Smooth muscle cell (in vitro differentiated cells): ENCODE data around the gene MAPKAPK2. TPM values are rescaled to one million over a fixed set of nuclear protein-coding genes. Genes with fewer than 3 reads are reported as not detected.

ENCODE experiments used
- DNase-seq: peaks from one replicate; lab custom pipeline; 2025; ENCODE audit not compliant: unreplicated experiment; lab: John Stamatoyannopoulos, UW
- H2AFZ ChIP-seq: fragments of 200-600 bp; sonication (generic); 2 replicates; pipeline ENCODE4 v1.6.0; 2016; ENCODE audit warnings: antibody characterized with exemption, low read depth, mild to moderate bottlenecking
- H3F3A ChIP-seq: fragments of 200-600 bp; sonication (generic); 2 replicates; pipeline ENCODE4 v1.6.0; 2017; ENCODE audit warnings: antibody characterized with exemption, low read depth
- H3K27ac ChIP-seq: fragments of 200-600 bp; sonication (generic); 2 replicates; pipeline ENCODE4 v1.5.1; 2016; ENCODE audit warnings: low read depth, mild to moderate bottlenecking
- H3K27me3 ChIP-seq: fragments of 200-600 bp; sonication (generic); 2 replicates; pipeline ENCODE4 v1.6.1; 2016; ENCODE audit warnings: low read depth, mild to moderate bottlenecking
- H3K36me3 ChIP-seq: fragments of 200-600 bp; sonication (generic); 2 replicates; pipeline ENCODE4 v1.5.1; 2016; ENCODE audit warnings: low read depth
- H3K4me1 ChIP-seq: fragments of 200-600 bp; sonication (generic); 2 replicates; pipeline ENCODE4 v1.5.1; 2016; ENCODE audit warnings: low read depth
- H3K4me2 ChIP-seq: fragments of 200-600 bp; sonication (generic); 2 replicates; pipeline ENCODE4 v1.6.0; 2016; ENCODE audit warnings: mild to moderate bottlenecking
- H3K4me3 ChIP-seq: fragments of 200-600 bp; sonication (generic); 2 replicates; pipeline ENCODE4 v1.5.1; 2016; ENCODE audit warnings: mild to moderate bottlenecking
- H3K79me2 ChIP-seq: fragments of 200-600 bp; sonication (generic); 2 replicates; pipeline ENCODE4 v1.6.0; 2016; ENCODE audit warnings: low read depth, mild to moderate bottlenecking
- H3K9ac ChIP-seq: fragments of 200-600 bp; sonication (generic); 2 replicates; pipeline ENCODE4 v1.6.0; 2016; ENCODE audit warnings: low read depth
- H3K9me3 ChIP-seq: fragments of 200-600 bp; sonication (generic); replicated peaks from 2 replicates; pipeline ENCODE4 v1.5.1; 2016; ENCODE audit warnings: low read depth
- H4K20me1 ChIP-seq: fragments of 200-600 bp; sonication (generic); 2 replicates; pipeline ENCODE4 v1.6.0; 2016; ENCODE audit warnings: low read depth
- CTCF ChIP-seq: fragments of 200-600 bp; sonication (generic); IDR thresholded peaks from 2 replicates; pipeline ENCODE4 v1.5.1; 2017; ENCODE audit warnings: borderline replicate concordance, mild to moderate bottlenecking, antibody characterized with exemption; ENCODE audit not compliant: insufficient read depth, poor library complexity, severe bottlenecking
- WGBS: methylation state at CpG from one replicate; pipeline ENCODE4 v1.1.7; 2016; ENCODE audit warnings: low lambda C conversion rate; 5-methylcytosine and 5-hydroxymethylcytosine counted together
- polyA plus RNA-seq: library from polyadenylated mRNA; unstranded; fragments of >200 nt; fragmentation: Nextera tagmentation; extraction: Ambion mirVana; gene quantifications from 2 replicates; pipeline ENCODE4 v1.2.1, GENCODE V29; 2016
- total RNA-seq: library from RNA; depleted of rRNA; stranded (reverse); fragments of >200 nt; gene quantifications from 2 replicates; pipeline ENCODE4 v1.2.3, GENCODE V29; 2014

MAPKAPK2 gene
- total and polyA plus RNA-seq, 2 experiments from 2014 or later, result 14.3 to 40.9 TPM

GRCh38 chr1:206714331-206715058 is 29.8 kb downstream of the MAPKAPK2 start:
- H3F3A ChIP-seq, result no peaks in the 10 kb centered on the region
- WGBS, result 36% methylated on average over 9 of the region's 9 CpGs
- no peak for DNase-seq
- peaks cover 100% of the 10 kb centered on the region for H4K20me1 ChIP-seq
- H3K27me3 ChIP-seq, result no peaks in the 10 kb centered on the region
- H3K79me2 ChIP-seq, result peaks cover 100% of the 10 kb centered on the region
- H3K9ac ChIP-seq, result peak overlapping the region; percentile 10
- no peaks in the 10 kb centered on the region for H3K9me3 ChIP-seq
- no peak for TF ChIP-seq CTCF
- no peaks in the 10 kb centered on the region for H3K36me3 ChIP-seq
- H3K27ac ChIP-seq, result peak overlapping the region; percentile 79
- peaks cover 10% of the 10 kb centered on the region for H3K4me1 ChIP-seq
- H3K4me3 ChIP-seq, result no peak overlapping the region
- H3K4me2 ChIP-seq, result peak overlapping the region; percentile 77
- H2AFZ ChIP-seq, result no peak overlapping the region

- 93% methylated on average over 4 of the region's 4 CpGs for WGBS
- Histone ChIP-seq H3K36me3 (no peaks in the 10 kb centered on the region), H3K27me3 (no peaks in the 10 kb centered on the region), H3K4me1 (peaks cover 6% of the 10 kb centered on the region), H4K20me1 (peaks cover 100% of the 10 kb centered on the region), H3K9me3 (no peaks in the 10 kb centered on the region), H2AFZ (no peak overlapping the region), H3F3A (no peaks in the 10 kb centered on the region), H3K27ac (peak overlapping the region; percentile 79), H3K4me2 (peak overlapping the region; percentile 77), H3K79me2 (peaks cover 100% of the 10 kb centered on the region), H3K4me3 (no peak overlapping the region), H3K9ac (no peak overlapping the region)
- DNase-seq, result no peak
- TF ChIP-seq CTCF, result no peak
Observed at GRCh38 chr1:206715120-206715519, 30.4 kb downstream of the MAPKAPK2 start.

GRCh38 chr1:206715552-206716158 is 30.9 kb downstream of the MAPKAPK2 start:
- peaks cover 100% of the 10 kb centered on the region for H3K79me2 ChIP-seq
- no peak overlapping the region for H3K4me3 ChIP-seq
- H3K4me1 ChIP-seq, result peaks cover 6% of the 10 kb centered on the region
- H3K9me3 ChIP-seq, result no peaks in the 10 kb centered on the region
- H3K27me3 ChIP-seq, result no peaks in the 10 kb centered on the region
- H3K9ac ChIP-seq, result no peak overlapping the region
- H3F3A ChIP-seq, result no peaks in the 10 kb centered on the region
- DNase-seq, result no peak
- TF ChIP-seq CTCF, result no peak
- no peak overlapping the region for H3K27ac ChIP-seq
- WGBS, result 100% methylated on average over 3 of the region's 3 CpGs
- peaks cover 100% of the 10 kb centered on the region for H4K20me1 ChIP-seq
- H2AFZ ChIP-seq, result no peak overlapping the region
- no peaks in the 10 kb centered on the region for H3K36me3 ChIP-seq
- H3K4me2 ChIP-seq, result no peak overlapping the region
